Ishikawa (cell line): Measurements from ENCODE around the gene ZNF600.

Experiments used
- CEBPB ChIP-seq: IDR thresholded peaks from 2 replicates; pipeline ENCODE4 v1.6.1; 2012
- CREB1 ChIP-seq: IDR thresholded peaks from 2 replicates; pipeline ENCODE4 v1.6.1; 2012; ENCODE audit warnings: low read depth
- EGR1 ChIP-seq: IDR thresholded peaks from 2 replicates; pipeline ENCODE4 v1.6.1; 2012
- EP300 ChIP-seq: IDR thresholded peaks from 2 replicates; pipeline ENCODE4 v1.6.1; 2012; ENCODE audit warnings: borderline replicate concordance
- FOXM1 ChIP-seq: IDR thresholded peaks from 2 replicates; pipeline ENCODE4 v1.6.1; 2012; ENCODE audit warnings: low read depth, borderline replicate concordance
- NFIC ChIP-seq: IDR thresholded peaks from 2 replicates; pipeline ENCODE4 v1.6.1; 2012
- RAD21 ChIP-seq: IDR thresholded peaks from 2 replicates; pipeline ENCODE4 v1.6.1; 2012; ENCODE audit warnings: low read depth
- REST ChIP-seq: IDR thresholded peaks from 2 replicates; pipeline ENCODE4 v1.6.1; 2012; ENCODE audit warnings: low read depth, mild to moderate bottlenecking
- TAF1 ChIP-seq: IDR thresholded peaks from 2 replicates; pipeline ENCODE4 v1.6.1; 2012; ENCODE audit warnings: low read depth, mild to moderate bottlenecking
- TCF12 ChIP-seq: IDR thresholded peaks from 2 replicates; pipeline ENCODE4 v1.6.1; 2012; ENCODE audit warnings: low read depth
- TEAD4 ChIP-seq: IDR thresholded peaks from 2 replicates; pipeline ENCODE4 v1.6.1; 2012
- YY1 ChIP-seq: IDR thresholded peaks from 2 replicates; pipeline ENCODE4 v1.6.1; 2012; ENCODE audit warnings: low read depth
- ZBTB7A ChIP-seq: IDR thresholded peaks from 2 replicates; pipeline ENCODE4 v1.6.1; 2012; ENCODE audit warnings: low read depth
- TF ChIP-seq, protein P1 (sequence below): IDR thresholded peaks from 2 replicates; pipeline ENCODE4 v1.6.1; 2012
- TF ChIP-seq, protein P2 (sequence below): IDR thresholded peaks from 2 replicates; pipeline ENCODE4 v1.6.1; 2012

Gene ZNF600

GRCh38 chr19:52748336-52748950, 38.1 kb downstream of the ZNF600 start:
- TF ChIP-seq RAD21 (peak; percentile 50), EP300 (no peak)

DNA sequence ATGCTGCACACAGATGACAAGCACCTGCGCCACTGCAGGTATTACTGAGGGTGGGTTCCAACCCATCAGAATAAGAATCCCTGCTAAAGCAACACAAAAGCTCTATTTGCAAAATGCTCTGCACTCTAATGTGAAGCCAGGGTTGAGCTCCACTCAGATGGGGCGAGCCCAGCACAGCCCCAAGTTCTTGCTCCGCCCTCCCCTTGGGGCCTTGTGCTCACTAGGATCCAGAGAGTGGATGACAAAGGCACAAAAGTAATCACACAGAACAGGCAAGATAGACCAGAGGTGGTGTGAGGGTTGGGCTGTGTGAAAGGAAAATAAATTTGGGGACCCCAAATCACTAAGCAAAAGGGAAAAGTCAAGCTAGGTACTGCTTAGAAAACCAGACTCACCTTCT, 43.5 kb downstream of the ZNF600 start:
- TF ChIP-seq ZBTB7A (no peak), CREB1 (no peak), EGR1 (no peak), FOXM1 (no peak), EP300 (no peak), CEBPB (no peak), REST (no peak), TCF12 (no peak), TEAD4 (no peak), RAD21 (no peak), TAF1 (no peak), YY1 (no peak), NFIC (no peak)
- TF ChIP-seq, protein P1, sequence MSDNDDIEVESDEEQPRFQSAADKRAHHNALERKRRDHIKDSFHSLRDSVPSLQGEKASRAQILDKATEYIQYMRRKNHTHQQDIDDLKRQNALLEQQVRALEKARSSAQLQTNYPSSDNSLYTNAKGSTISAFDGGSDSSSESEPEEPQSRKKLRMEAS: no peak
- TF ChIP-seq, protein P2, sequence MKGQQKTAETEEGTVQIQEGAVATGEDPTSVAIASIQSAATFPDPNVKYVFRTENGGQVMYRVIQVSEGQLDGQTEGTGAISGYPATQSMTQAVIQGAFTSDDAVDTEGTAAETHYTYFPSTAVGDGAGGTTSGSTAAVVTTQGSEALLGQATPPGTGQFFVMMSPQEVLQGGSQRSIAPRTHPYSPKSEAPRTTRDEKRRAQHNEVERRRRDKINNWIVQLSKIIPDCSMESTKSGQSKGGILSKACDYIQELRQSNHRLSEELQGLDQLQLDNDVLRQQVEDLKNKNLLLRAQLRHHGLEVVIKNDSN: no peak

DNA sequence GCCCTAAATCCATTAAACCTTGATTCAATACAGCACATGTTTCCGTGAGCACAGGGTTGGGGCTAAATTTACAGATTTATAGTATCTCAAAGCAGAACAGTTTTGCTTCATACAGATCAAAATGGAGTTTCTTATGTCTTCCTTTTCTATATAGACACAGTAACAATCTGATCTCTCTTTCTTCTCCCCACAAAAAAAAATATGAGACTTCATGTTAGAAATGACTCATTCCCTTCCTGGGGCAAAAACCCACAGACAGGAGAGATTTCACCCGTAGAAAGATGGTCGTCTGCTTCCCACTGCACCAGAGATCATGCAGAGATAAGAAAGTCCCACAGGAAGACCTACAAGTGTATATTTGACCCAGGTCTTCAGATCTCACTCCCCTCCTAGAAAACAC, 44.1 kb downstream of the ZNF600 start:
- TF ChIP-seq ZBTB7A (no peak), FOXM1 (no peak), TEAD4 (no peak), TAF1 (no peak), CREB1 (no peak), EGR1 (no peak), NFIC (no peak), RAD21 (no peak)

DNA sequence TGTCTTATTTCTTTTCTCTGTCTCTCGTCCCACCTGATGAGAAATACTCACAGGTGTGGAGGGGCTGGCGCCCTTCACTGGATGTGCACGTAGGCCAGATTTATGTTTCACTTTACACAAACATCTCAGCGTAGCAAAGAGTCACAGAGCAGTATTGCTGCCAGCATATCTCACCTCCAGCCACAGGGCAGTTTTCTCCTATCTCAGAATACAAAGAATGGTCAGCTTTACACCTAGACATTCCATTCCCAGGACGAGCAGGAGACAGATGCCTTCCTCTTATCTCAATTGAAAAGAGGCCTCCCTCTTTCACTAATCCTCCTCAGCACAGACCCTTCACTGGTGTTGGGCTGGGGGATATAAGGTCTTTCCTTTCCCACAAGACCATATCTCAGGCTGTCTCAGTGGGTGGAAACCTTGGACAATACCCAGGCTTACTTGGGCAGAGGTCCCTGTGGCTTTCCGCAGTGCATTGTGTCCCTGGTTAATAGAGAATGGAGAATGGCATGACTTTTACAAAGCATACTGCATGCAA, 44.6 kb downstream of the ZNF600 start:
- TF ChIP-seq TCF12: no peak
- no peak for TF ChIP-seq ZBTB7A
- TF ChIP-seq CEBPB: no peak
- TF ChIP-seq EGR1: no peak
- no peak for TF ChIP-seq TAF1
- TF ChIP-seq TEAD4: no peak
- TF ChIP-seq, protein P1: no peak
- TF ChIP-seq FOXM1: no peak
- no peak for TF ChIP-seq EP300
- no peak for TF ChIP-seq CREB1
- no peak for TF ChIP-seq REST
- TF ChIP-seq RAD21: no peak
- TF ChIP-seq, protein P2: no peak
- no peak for TF ChIP-seq YY1

DNA sequence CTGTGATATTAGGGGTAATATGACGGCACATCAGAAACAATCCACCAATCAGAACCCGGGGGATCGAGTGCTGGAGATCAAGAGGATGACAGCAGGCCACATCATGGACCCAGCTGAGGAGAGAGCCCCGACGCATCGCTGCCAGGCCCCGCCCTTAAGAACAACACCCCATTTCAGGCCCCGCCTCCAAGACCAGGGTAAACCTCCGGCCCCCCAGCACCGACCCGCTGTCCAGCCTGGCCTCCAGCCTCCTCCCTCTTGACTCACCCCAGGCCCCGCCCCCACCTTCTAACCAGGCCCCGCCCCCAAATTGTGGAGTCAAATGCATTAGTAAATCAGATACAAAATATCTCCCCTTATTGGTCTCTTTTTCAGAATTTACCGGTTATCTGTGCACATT, 47.0 kb downstream of the ZNF600 start:
- TF ChIP-seq, protein P1: no peak
- TF ChIP-seq CREB1: no peak
- no peak for TF ChIP-seq TCF12
- TF ChIP-seq NFIC: no peak
- TF ChIP-seq EGR1: no peak
- no peak for TF ChIP-seq FOXM1
- TF ChIP-seq TAF1: no peak

DNA sequence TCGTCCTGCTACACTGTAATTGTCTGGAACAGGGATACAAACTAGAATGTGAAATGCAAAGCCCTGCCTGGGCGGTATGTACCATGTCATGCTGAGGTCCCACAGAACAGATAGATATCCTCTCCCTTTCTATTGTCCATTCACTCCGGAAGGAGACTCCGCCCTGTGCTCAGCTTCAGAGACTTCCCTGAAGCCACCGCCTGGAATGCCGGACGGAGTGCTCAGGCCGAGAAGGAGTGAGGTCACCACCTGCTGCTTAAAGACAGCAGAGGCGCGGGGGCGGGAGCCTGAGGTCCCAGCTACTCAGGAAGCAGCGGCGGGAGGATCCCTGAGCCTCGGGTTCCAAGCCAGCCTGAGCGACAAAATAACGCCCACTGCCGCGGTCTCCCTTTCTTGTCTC, 50.9 kb downstream of the ZNF600 start:
- TF ChIP-seq EP300 (no peak), ZBTB7A (no peak), CREB1 (no peak), YY1 (no peak), EGR1 (peak; percentile 46; the same call in 1 of the 2 replicates), CEBPB (no peak), TEAD4 (no peak)
- TF ChIP-seq, protein P2: no peak
